GM19238 (cell line): ENCODE measurements around the gene GPR45.

ENCODE experiments used
- DNase-seq: peaks from one replicate; pipeline ENCODE4 v3.0.0; 2011; ENCODE audit warnings: low spot score; ENCODE audit not compliant: insufficient read length

The GPR45 gene

GRCh38 chr2:105252271-105252670 is 10.7 kb downstream of the GPR45 start:
- DNase-seq, result no peak

DNA sequence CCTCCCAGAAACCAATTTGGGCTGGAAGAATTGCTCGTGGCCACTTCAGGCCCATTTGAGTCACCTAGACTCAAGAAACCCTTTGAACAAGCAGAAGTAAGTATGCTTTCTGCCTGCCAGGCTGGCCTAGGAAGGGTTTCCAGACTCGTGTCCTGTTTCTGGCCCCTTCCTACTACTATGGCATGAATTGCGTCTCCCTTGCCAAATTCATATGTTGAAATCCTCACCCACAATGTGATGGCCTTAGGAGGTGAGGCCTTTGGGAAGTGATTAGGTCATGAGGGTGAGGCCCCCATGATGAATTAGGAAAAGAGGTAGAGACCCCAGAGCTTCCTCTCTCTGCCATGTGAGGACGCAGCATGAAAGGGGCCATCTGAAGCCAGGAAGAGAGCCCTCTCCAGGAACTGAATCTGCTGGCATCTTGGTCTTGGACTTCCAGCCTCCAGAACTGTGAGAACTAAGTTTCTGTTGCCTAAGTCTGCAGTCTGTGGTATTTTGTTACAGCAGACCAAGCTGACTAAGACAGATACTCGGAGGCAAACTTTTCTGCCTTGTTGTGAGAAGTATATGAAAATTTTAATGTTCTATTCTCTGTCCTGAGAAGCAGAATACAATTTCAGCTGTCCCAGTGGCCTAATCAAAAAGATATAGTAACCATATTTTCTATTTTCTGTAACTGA is 13.1 kb downstream of the GPR45 start:
- no peak for DNase-seq

DNA sequence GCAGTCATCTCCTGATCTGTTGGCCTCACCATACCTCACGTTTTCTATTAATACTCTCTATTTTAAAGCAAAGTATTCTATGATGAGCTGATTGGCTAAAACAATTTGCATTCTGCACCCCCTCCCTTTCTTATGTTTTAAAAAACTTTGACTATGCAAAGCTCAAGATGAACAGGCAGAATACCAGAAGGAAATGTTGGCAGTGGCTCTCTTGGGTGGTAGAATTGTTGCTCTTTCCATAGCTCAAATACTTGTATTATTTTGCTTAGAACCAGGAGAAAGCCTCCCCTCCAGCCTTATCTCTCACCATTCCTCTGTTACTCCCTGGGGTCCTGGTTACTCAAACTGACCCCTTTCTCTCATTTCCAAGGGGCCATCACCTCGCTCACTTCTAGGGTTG is 14.4 kb downstream of the GPR45 start:
- no peak for DNase-seq

- no peak for DNase-seq
Measured at GRCh38 chr2:105256431-105257047, 15.0 kb downstream of the GPR45 start.

GRCh38 chr2:105257981-105258380 is 16.4 kb downstream of the GPR45 start:
- DNase-seq, result no peak

DNA sequence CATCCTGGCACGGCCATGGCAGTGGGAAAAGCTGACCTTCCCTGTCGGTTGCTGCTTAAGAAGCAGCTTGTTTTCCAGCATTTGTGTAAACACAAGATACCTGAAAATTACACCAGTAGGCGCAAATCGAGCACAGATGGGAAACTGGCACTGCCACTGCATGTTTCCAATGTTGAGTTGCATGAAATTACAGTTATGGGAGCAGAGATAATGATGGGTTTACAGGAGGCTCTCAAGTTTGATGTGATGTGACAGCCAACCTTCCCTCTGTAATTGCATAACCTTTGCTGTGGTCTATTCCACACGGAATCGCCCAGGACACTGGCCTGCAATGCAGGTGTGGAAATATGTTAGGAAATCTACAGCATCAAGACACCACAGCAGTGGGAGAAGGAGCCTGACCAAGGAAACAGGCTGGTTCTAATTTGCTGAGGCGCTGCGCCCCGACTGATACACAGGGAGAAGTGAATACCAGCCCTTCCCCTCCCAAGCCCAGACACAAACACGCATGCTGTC is 17.4 kb downstream of the GPR45 start:
- no peak for DNase-seq

DNA sequence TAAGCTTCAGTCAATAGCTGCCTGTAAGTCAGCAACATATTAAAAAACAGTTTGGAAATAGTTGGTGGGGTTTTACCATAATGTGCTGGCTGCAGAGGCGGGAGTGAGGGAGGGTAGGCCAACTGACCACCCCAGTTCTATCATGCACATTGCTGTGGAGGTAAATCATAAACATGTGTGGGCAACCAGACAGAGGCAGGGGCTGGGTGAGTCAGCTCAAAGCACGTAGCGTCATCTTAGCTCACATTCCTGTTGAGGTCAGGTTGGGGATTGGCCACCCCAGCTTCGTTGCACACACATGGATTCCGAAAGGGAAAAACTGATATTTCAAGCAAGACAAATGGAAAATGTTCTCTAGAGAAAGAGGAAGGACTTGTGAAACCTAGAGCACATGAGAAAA is 19.5 kb downstream of the GPR45 start:
- no peak for DNase-seq

DNA sequence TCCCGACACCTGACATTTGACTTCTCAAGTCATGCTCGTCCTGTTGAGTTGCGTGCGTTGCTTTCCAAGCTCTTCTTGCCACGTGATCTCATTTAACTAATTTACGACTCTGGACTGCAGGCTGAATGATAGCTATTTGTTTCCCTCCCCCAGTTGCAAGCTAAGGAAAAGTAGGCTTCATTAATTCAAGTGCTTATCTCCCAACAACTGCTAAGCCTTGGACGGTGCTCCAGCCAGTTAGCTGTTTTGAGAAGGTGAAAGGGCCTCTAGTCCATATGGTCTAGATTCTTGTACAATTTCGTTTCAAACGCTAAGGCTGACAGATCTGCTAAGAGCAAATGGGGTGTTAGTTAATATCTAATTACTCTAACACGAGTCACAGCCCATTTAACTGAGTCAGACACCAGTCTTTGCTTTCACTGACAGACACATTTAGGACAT is 21.1 kb downstream of the GPR45 start:
- DNase-seq, result no peak

DNA sequence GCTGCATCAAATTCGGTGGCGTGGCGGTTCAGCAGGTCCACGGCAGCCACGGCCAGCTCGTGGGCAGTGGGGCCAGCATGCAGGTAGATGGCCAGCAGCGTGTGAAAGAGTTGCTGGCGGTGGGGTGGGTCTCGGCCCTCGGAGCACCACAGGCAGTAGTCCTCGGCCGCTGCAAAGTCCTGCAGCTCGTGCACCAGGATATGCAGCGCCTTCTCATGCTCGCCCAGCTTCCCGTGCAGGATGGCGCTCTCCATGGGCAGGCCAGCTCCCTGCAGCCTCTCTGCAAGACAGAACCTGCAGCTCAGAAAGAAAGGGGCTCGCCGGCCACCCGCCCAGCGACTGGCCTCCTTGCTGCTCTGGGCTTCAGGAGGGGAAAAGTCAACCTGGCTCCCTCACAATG is 27.9 kb downstream of the GPR45 start:
- no peak for DNase-seq

GRCh38 chr2:105271393-105272045 is 30.0 kb downstream of the GPR45 start:
- DNase-seq, result no peak

DNA sequence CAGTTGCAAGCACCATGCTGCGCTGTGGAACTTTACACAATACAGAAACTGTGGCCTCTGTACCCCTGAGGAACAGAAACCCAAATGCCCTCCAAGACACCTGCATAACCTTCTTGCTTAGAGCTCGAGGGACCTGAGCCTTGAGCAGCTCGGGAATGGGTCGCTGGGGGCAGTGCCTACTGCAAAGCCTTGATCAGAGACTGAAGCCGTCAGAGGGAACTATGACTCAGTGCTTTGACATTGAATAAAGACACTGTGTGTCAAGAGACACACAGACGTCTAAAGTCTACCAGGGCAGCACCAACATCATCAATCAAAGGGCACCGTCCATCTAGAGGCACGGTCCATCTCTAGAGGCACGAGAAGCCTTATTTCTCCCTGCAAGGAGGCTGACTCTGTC is 30.6 kb downstream of the GPR45 start:
- DNase-seq, result no peak

- no peak for DNase-seq
Measured at GRCh38 chr2:105274046-105274445, 32.5 kb downstream of the GPR45 start.

GRCh38 chr2:105278654-105279053 is 37.1 kb downstream of the GPR45 start:
- DNase-seq, result no peak

DNA sequence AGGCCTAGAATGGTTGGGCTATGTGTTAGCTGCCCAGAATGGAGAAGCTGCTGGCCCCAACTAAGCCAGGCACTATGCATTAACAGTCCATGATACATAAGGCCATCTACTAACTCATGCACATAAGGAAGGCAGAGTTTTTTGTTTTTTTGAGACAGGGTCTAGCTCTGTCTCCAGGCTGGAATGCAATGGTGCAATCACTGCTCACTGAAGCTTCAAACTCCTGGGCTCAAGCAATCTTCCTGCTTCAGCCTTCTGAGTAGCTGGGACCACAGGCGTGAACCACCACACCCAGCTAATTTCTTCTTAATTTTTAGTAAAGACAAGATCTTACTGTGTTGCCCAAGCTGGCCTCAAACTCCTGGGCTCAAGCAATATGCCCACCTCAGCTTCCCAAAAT is 37.6 kb downstream of the GPR45 start:
- no peak for DNase-seq

DNA sequence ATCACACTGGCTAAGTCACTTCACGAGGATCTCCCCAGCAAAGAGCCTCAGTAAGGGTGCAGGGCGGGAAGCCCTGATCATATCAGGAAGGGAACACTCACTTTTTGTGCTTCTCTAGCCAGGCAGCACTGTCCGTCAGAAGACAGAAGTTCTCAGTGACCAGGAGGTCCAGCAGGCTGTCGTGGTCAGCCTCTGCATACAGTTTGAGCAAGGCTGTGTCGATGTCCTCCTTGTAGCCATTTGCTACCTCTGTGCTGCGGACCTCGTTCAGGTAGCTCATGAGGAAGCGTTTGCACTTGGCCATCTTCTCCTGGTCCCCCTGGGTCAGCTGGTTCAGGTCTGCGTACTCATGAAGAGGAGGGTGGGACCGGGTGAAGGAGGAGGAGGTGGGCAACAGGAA is 38.7 kb downstream of the GPR45 start:
- no peak for DNase-seq

- no peak for DNase-seq
Measured at GRCh38 chr2:105283532-105283931, 42.0 kb downstream of the GPR45 start.

GRCh38 chr2:105287692-105288091 is 46.1 kb downstream of the GPR45 start:
- DNase-seq, result peak; percentile 20

GRCh38 chr2:105288133-105288532 is 46.6 kb downstream of the GPR45 start:
- DNase-seq, result no peak

- DNase-seq, result no peak
Measured at GRCh38 chr2:105290981-105291660, 49.6 kb downstream of the GPR45 start.

GRCh38 chr2:105291981-105292380 is 50.4 kb downstream of the GPR45 start:
- DNase-seq, result no peak
